Measurements from ENCODE around the gene ZCCHC18.

The ZCCHC18 gene

GRCh38 chrX:104134583-104135261, 22.4 kb downstream of the ZCCHC18 start:
- POLR2A ChIA-PET, result no interaction called here
- TF ChIP-seq, protein P1, sequence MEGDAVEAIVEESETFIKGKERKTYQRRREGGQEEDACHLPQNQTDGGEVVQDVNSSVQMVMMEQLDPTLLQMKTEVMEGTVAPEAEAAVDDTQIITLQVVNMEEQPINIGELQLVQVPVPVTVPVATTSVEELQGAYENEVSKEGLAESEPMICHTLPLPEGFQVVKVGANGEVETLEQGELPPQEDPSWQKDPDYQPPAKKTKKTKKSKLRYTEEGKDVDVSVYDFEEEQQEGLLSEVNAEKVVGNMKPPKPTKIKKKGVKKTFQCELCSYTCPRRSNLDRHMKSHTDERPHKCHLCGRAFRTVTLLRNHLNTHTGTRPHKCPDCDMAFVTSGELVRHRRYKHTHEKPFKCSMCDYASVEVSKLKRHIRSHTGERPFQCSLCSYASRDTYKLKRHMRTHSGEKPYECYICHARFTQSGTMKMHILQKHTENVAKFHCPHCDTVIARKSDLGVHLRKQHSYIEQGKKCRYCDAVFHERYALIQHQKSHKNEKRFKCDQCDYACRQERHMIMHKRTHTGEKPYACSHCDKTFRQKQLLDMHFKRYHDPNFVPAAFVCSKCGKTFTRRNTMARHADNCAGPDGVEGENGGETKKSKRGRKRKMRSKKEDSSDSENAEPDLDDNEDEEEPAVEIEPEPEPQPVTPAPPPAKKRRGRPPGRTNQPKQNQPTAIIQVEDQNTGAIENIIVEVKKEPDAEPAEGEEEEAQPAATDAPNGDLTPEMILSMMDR (IDR thresholded peaks at IDR 0.05; ENCODE audit: insufficient read depth, low read length, missing control alignments), result no peak
- DNase-seq (ENCODE audit: low read depth, low spot score), result no peak
- CTCF ChIA-PET, result interaction anchor here (1.1 kb wide), 1 partner anchor 21 kb away, joined by 3 read pairs; no protein-coding TSS in a partner anchor
- H3K4me3 ChIP-seq (ENCODE audit: low read depth, low read length), result no peak overlapping the region

GRCh38 chrX:104135677-104136076, 23.4 kb downstream of the ZCCHC18 start:
- no peak overlapping the region for H3K4me3 ChIP-seq (ENCODE audit: low read depth, low read length)
- TF ChIP-seq, protein P1 (IDR thresholded peaks at IDR 0.05; ENCODE audit: insufficient read depth, low read length, missing control alignments), result no peak
- ChIA-PET POLR2A (no interaction called here), CTCF (interaction anchor here (0.7 to 2.6 kb wide), 20 partner anchors 8 to 445 kb away, joined by 3 to 17 read pairs (median 6); partner anchors contain the start of genes RAB9B, SLC25A53 and ZCCHC18)
- no peak for DNase-seq (ENCODE audit: low read depth, low spot score)

- ChIA-PET CTCF (interaction anchor here (0.7 to 2.7 kb wide), 23 partner anchors 8 to 446 kb away, joined by 3 to 17 read pairs (median 6); partner anchors contain the start of genes RAB9B, SLC25A53 and ZCCHC18), POLR2A (interaction anchor here (0.8 kb wide), 1 partner anchor 24 kb away, joined by 5 read pairs; the partner anchor contains the start of gene ZCCHC18)
- peak; percentile 53 for DNase-seq (ENCODE audit: low read depth, low spot score)
- TF ChIP-seq, protein P1 (IDR thresholded peaks at IDR 0.05; ENCODE audit: insufficient read depth, low read length, missing control alignments), result peak; percentile 58
- peak overlapping the region; percentile 58 for H3K4me3 ChIP-seq (ENCODE audit: low read depth, low read length)
Measured at GRCh38 chrX:104136241-104137019, 24.1 kb downstream of the ZCCHC18 start.

- TF ChIP-seq, protein P1 (IDR thresholded peaks at IDR 0.05; ENCODE audit: insufficient read depth, low read length, missing control alignments), result no peak
- ChIA-PET CTCF (interaction anchor here (1.4 to 2.7 kb wide), 10 partner anchors 12 to 306 kb away, joined by 4 to 17 read pairs (median 7); partner anchors contain the start of genes RAB9B, SLC25A53 and ZCCHC18), POLR2A (no interaction called here)
- no peak overlapping the region for H3K4me3 ChIP-seq (ENCODE audit: low read depth, low read length)
- DNase-seq (ENCODE audit: low read depth, low spot score), result no peak
Measured at GRCh38 chrX:104137496-104137895, 25.2 kb downstream of the ZCCHC18 start.

GRCh38 chrX:104141087-104141760, 28.9 kb downstream of the ZCCHC18 start:
- POLR2A ChIA-PET, result interaction anchor here (0.7 kb wide), 1 partner anchor 10 kb away, joined by 4 read pairs; no protein-coding TSS in a partner anchor
- TF ChIP-seq, protein P1 (IDR thresholded peaks at IDR 0.05; ENCODE audit: insufficient read depth, low read length, missing control alignments), result no peak
- no peak for DNase-seq (ENCODE audit: low read depth, low spot score)
- H3K4me3 ChIP-seq (ENCODE audit: low read depth, low read length), result no peak overlapping the region
- CTCF ChIA-PET, result no interaction called here
